WTC11 (cell line): Measurements from ENCODE around the gene HLA-G. TPM values are rescaled to one million over a fixed set of nuclear protein-coding genes. Genes with fewer than 3 reads are reported as not detected.

Source experiments
- ATAC-seq: fragments of 200-7000 bp; cut with Tn5 transposase; 2 replicates; pipeline ENCODE4 v1.10.0; 2021; ENCODE audit warnings: mild to moderate bottlenecking, moderate library complexity
- CTCF ChIA-PET: fragments of 300-600 bp; sonication (Branson Sonifier 250); formaldehyde crosslinking; loops from one replicate; lab custom pipeline; 2021; ENCODE audit warnings: antibody characterized with exemption; lab: Charles Lee
- POLR2A ChIA-PET: fragments of 350-600 bp; sonication (Branson Sonifier 250); formaldehyde crosslinking; loops from one replicate; lab custom pipeline; 2021; ENCODE audit warnings: antibody characterized with exemption; lab: Charles Lee
- DNase-seq: peaks from one replicate; pipeline ENCODE4 v3.0.0; 2021; ENCODE audit warnings: low spot score
- H3K27ac Mint-ChIP-seq: 2 replicates; pipeline ENCODE4 v1.8.0; 2021; ENCODE audit warnings: mixed read lengths
- H3K27me3 Mint-ChIP-seq: 2 replicates; pipeline ENCODE4 v1.8.0; 2021; ENCODE audit warnings: low read depth, mild to moderate bottlenecking, moderate library complexity, mixed read lengths
- H3K36me3 Mint-ChIP-seq: 2 replicates; pipeline ENCODE4 v1.8.0; 2021; ENCODE audit warnings: mixed read lengths
- H3K4me1 Mint-ChIP-seq: 2 replicates; pipeline ENCODE4 v1.8.0; 2022; ENCODE audit warnings: mixed read lengths
- H3K4me3 Mint-ChIP-seq: 2 replicates; pipeline ENCODE4 v1.8.0; 2021; ENCODE audit warnings: mild to moderate bottlenecking, moderate library complexity, mixed read lengths
- H3K9me3 Mint-ChIP-seq: 2 replicates; pipeline ENCODE4 v1.8.0; 2021; ENCODE audit warnings: mixed read lengths
- CREM ChIP-seq: sonication (generic); formaldehyde crosslinking; IDR thresholded peaks from 2 replicates; pipeline ENCODE4 v1.8.1; 2022; ENCODE audit warnings: mild to moderate bottlenecking, missing genetic modification reagents, moderate library complexity
- ELF4 ChIP-seq: sonication (generic); formaldehyde crosslinking; IDR thresholded peaks from 2 replicates; pipeline ENCODE4 v1.8.1; 2022; ENCODE audit warnings: low read depth, mild to moderate bottlenecking, moderate library complexity, missing genetic modification reagents
- ESRRA ChIP-seq: sonication (generic); formaldehyde crosslinking; IDR thresholded peaks from 2 replicates; pipeline ENCODE4 v1.8.1; 2022; ENCODE audit warnings: mild to moderate bottlenecking, missing genetic modification reagents, borderline replicate concordance
- FOXK1 ChIP-seq: sonication (generic); formaldehyde crosslinking; IDR thresholded peaks from 2 replicates; pipeline ENCODE4 v1.8.0; 2022; ENCODE audit warnings: mild to moderate bottlenecking, moderate library complexity, missing genetic modification reagents
- FOXP1 ChIP-seq: sonication (generic); formaldehyde crosslinking; IDR thresholded peaks from 2 replicates; pipeline ENCODE4 v1.8.0; 2022; ENCODE audit warnings: missing genetic modification reagents, mild to moderate bottlenecking, moderate library complexity, borderline replicate concordance
- GABPB1 ChIP-seq: sonication (generic); formaldehyde crosslinking; IDR thresholded peaks from 2 replicates; pipeline ENCODE4 v1.8.1; 2023; ENCODE audit warnings: mild to moderate bottlenecking, missing genetic modification reagents
- KAT7 ChIP-seq: sonication (generic); formaldehyde crosslinking; IDR thresholded peaks from 2 replicates; pipeline ENCODE4 v1.8.1; 2023; ENCODE audit warnings: missing genetic modification reagents, mild to moderate bottlenecking, borderline replicate concordance
- NFE2L1 ChIP-seq: sonication (generic); formaldehyde crosslinking; IDR thresholded peaks from 2 replicates; pipeline ENCODE4 v1.8.1; 2023; ENCODE audit warnings: missing genetic modification reagents
- NR3C1 ChIP-seq: sonication (generic); formaldehyde crosslinking; conservative IDR thresholded peaks from 2 replicates; pipeline ENCODE4 v1.8.1; 2023; ENCODE audit warnings: low read depth, mild to moderate bottlenecking, missing genetic modification reagents
- PRDM15 ChIP-seq: sonication (generic); formaldehyde crosslinking; IDR thresholded peaks from 2 replicates; pipeline ENCODE4 v1.8.0; 2022; ENCODE audit warnings: missing genetic modification reagents
- SOX15 ChIP-seq: fragments of 250-450 bp; sonication (Bioruptor Pico); IDR thresholded peaks from 2 replicates; pipeline ENCODE4 v1.9.0; 2021; ENCODE audit warnings: mild to moderate bottlenecking
- SP1 ChIP-seq: sonication (generic); formaldehyde crosslinking; conservative IDR thresholded peaks from 2 replicates; pipeline ENCODE4 v1.8.1; 2022; ENCODE audit warnings: missing genetic modification reagents
- TCF7 ChIP-seq: sonication (generic); formaldehyde crosslinking; IDR thresholded peaks from 2 replicates; pipeline ENCODE4 v1.8.0; 2022; ENCODE audit warnings: mild to moderate bottlenecking, low read depth, missing genetic modification reagents, moderate library complexity
- TEAD1 ChIP-seq: sonication (generic); formaldehyde crosslinking; IDR thresholded peaks from 2 replicates; pipeline ENCODE4 v1.8.0; 2022; ENCODE audit warnings: mild to moderate bottlenecking, missing genetic modification reagents
- TP53 ChIP-seq: sonication (generic); formaldehyde crosslinking; IDR thresholded peaks from 2 replicates; pipeline ENCODE4 v1.8.1; 2023; ENCODE audit warnings: mild to moderate bottlenecking, missing genetic modification reagents
- ZMAT4 ChIP-seq: fragments of 250-450 bp; sonication (Bioruptor Pico); IDR thresholded peaks from 2 replicates; pipeline ENCODE4 v1.9.0; 2021; ENCODE audit warnings: mild to moderate bottlenecking
- ZNF219 ChIP-seq: sonication (generic); formaldehyde crosslinking; IDR thresholded peaks from 2 replicates; pipeline ENCODE4 v1.8.0; 2023; ENCODE audit warnings: missing genetic modification reagents, mild to moderate bottlenecking, borderline replicate concordance
- ZNF416 ChIP-seq: fragments of 250-450 bp; sonication (Bioruptor Pico); IDR thresholded peaks from 2 replicates; pipeline ENCODE4 v1.9.0; 2021; ENCODE audit warnings: mild to moderate bottlenecking, inconsistent platforms
- ZNF671 ChIP-seq: fragments of 250-450 bp; sonication (Bioruptor Pico); IDR thresholded peaks from 2 replicates; pipeline ENCODE4 v1.8.0; 2021; ENCODE audit warnings: mild to moderate bottlenecking
- total RNA-seq: library from RNA; stranded (reverse); gene quantifications from 3 replicates; pipeline ENCODE4 v1.2.3, GENCODE V29; 2021
- TF ChIP-seq, protein P1 (sequence below): fragments of 250-450 bp; sonication (Bioruptor Pico); conservative IDR thresholded peaks from 2 replicates; pipeline ENCODE4 v1.9.0; 2021; ENCODE audit warnings: mild to moderate bottlenecking

HLA-G gene
- total RNA-seq, 1 experiment from 2014 or later = 1.7 TPM

DNA sequence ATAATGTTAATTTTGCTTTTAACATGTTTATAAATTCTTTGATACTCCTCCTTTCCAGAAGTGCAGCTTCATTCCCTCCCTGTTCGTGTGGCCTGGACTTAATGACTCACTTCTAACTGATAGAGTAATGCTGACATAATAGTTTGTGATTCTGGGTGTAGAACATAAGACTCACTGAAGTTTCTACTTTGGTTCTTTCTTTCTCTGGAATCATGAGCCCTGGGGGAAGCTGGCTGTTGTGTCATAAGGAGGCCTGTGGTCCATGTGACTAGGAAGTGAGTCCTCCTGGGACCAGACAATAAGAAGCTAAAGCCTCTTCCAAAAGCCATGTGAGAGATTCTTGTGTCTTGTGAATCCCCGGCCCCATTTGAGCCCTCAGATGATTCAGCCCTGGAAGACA, 30.5 kb upstream of the HLA-G start:
- H3K4me3 Mint-ChIP-seq = no peak overlapping the region
- H3K4me1 Mint-ChIP-seq = no peaks in the 10 kb centered on the region
- POLR2A ChIA-PET = no interaction called here
- DNase-seq (no peak), ATAC-seq (no peak)
- H3K27ac Mint-ChIP-seq = no peak overlapping the region
- CTCF ChIA-PET = interaction anchor here (1.1 kb wide), 1 partner anchor 37 kb away, joined by 3 read pairs; no protein-coding TSS in a partner anchor
- H3K27me3 Mint-ChIP-seq = peaks cover 58% of the 10 kb centered on the region
- H3K36me3 Mint-ChIP-seq = no peaks in the 10 kb centered on the region
- no peaks in the 10 kb centered on the region for H3K9me3 Mint-ChIP-seq
- TF ChIP-seq ZNF219 (CRISPR knock-in tag) = no peak
- no peak for TF ChIP-seq ESRRA (CRISPR knock-in tag)
- TF ChIP-seq FOXP1 = no peak
- no peak for TF ChIP-seq NR3C1
- TF ChIP-seq, protein P1, sequence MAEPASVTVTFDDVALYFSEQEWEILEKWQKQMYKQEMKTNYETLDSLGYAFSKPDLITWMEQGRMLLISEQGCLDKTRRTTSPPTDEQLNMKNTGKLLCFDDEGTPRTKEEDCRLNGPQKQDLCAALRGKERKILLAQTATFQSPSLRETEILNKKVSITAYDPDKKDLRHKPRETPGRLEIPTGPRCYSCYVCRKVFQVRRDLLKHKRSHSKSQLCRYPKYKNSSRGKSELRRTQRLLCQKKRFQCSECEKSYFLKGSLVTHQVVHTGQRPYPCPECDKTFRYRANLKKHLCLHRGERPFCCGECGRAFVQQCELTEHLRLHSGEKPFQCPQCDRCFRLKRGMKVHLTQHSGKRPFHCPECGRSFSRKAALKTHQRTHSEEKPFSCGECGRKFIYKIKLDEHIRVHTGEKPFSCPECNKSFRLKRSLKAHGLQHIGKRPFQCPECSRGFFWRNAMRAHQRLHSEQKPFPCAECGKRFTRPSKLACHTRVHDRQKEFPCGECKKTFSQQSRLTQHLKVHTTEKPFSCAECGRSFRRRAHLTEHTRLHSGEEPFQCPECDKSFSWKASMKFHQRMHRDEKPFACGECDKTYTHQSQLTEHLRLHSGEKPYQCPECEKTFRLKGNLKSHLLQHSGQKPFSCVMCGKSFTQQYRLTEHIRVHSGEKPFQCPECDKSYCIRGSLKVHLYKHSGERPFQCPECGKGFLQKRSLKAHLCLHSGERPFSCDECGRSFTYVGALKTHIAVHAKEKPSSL (CRISPR knock-in tag) = no peak
- no peak for TF ChIP-seq TCF7 (CRISPR knock-in tag)
- no peak for TF ChIP-seq FOXK1 (CRISPR knock-in tag)
- no peak for TF ChIP-seq SP1
- TF ChIP-seq ZMAT4 (CRISPR knock-in tag) = no peak
- TF ChIP-seq ELF4 (CRISPR knock-in tag) = no peak
- no peak for TF ChIP-seq CREM
- TF ChIP-seq ZNF416 (CRISPR knock-in tag) = no peak
- no peak for TF ChIP-seq NFE2L1 (CRISPR knock-in tag)
- TF ChIP-seq, all 79 proteins: peak for 0

- POLR2A ChIA-PET = no interaction called here
- no peaks in the 10 kb centered on the region for H3K36me3 Mint-ChIP-seq
- H3K4me3 Mint-ChIP-seq = no peak overlapping the region
- no peak for TF ChIP-seq KAT7 (CRISPR knock-in tag)
- no peak for TF ChIP-seq TP53 (CRISPR knock-in tag)
- no peak for TF ChIP-seq PRDM15 (CRISPR knock-in tag)
- TF ChIP-seq ZNF671 = no peak
- no peak for TF ChIP-seq GABPB1
- no peak for TF ChIP-seq TEAD1 (CRISPR knock-in tag)
- no peak for TF ChIP-seq SOX15 (CRISPR knock-in tag)
- TF ChIP-seq, all 79 proteins: peak for 0
- Mint-ChIP-seq H3K27ac (no peak overlapping the region), H3K27me3 (peaks cover 52% of the 10 kb centered on the region), H3K4me1 (no peaks in the 10 kb centered on the region), H3K9me3 (no peaks in the 10 kb centered on the region)
- no peak for ATAC-seq
- CTCF ChIA-PET = no interaction called here
- DNase-seq = no peak
These were observed 29.7 kb upstream of the HLA-G start for GRCh38 chr6:29797966-29798365.

DNA sequence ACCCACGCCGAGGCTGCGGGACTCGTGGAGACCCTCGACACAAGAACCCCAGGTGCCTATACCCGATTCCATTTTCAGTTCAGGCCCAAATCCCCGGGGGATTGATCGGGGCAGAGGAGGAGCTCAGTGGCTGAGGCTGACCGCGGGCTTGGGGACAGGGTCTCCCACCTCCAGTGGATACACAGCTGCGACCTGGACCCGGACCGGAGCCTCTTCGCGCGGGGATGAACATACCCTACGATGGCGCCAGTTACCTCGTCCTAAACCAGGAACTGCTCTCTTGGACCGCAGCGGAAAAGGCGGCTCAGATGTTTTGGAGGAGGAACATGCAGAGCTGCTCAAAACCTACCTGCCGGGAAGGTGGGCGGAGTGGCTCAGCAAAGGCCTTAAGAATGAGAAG, 27.4 kb upstream of the HLA-G start:
- TF ChIP-seq GABPB1 = no peak
- POLR2A ChIA-PET = no interaction called here

More for the DNA sequence above, 27.4 kb upstream of the HLA-G start:
- H3K36me3 Mint-ChIP-seq = no peaks in the 10 kb centered on the region
- no peak overlapping the region for H3K27ac Mint-ChIP-seq
- CTCF ChIA-PET = no interaction called here
- DNase-seq = no peak
- no peaks in the 10 kb centered on the region for H3K4me1 Mint-ChIP-seq
- H3K4me3 Mint-ChIP-seq = no peak overlapping the region
- peaks cover 31% of the 10 kb centered on the region for H3K27me3 Mint-ChIP-seq
- H3K9me3 Mint-ChIP-seq = peaks cover 11% of the 10 kb centered on the region
- ATAC-seq = no peak
